Lung (tissue), 12 donors: ENCODE measurements around the gene EHD4. TPM values are rescaled to one million over a fixed set of nuclear protein-coding genes. Genes with fewer than 3 reads are reported as not detected.

Experiments used
- ATAC-seq: fragments of 200-7000 bp; cut with Tn5 transposase; one replicate; pipeline ENCODE4 v1.9.1; 2020; ENCODE audit warnings: moderate number of reproducible peaks; ENCODE audit not compliant: insufficient read depth, low FRiP score
- DNase-seq, 3 donors: peaks; one replicate each; pipeline ENCODE4 v3.0.0-alpha.2; 2013 to 2017
- H3K27ac ChIP-seq, 2 donors: one replicate each; pipeline ENCODE4 v1.5.1; 2013; ENCODE audit warnings: mild to moderate bottlenecking in 2 of 2, moderate library complexity in 2 of 2, control low read depth in 1 of 2, inconsistent platforms in 1 of 2, low read depth in 1 of 2, low read length in 1 of 2
- H3K27me3 ChIP-seq, 3 donors: one replicate each; pipeline ENCODE4 v1.5.1; 2013; ENCODE audit warnings: low read length in 2 of 3; ENCODE audit not compliant: control insufficient read depth in 3 of 3, insufficient read depth in 3 of 3
- H3K36me3 ChIP-seq, 4 donors: one replicate each; pipeline ENCODE4 v1.5.1; 2013; ENCODE audit warnings: low read length in 4 of 4, mild to moderate bottlenecking in 1 of 4, moderate library complexity in 1 of 4; ENCODE audit not compliant: control insufficient read depth in 4 of 4, insufficient read depth in 4 of 4
- H3K4me1 ChIP-seq, 5 donors: one replicate each; pipeline ENCODE4 v1.5.1; 2013; ENCODE audit warnings: low read length in 5 of 5, mild to moderate bottlenecking in 2 of 5, moderate library complexity in 1 of 5; ENCODE audit not compliant: control insufficient read depth in 5 of 5, insufficient read depth in 5 of 5
- H3K4me3 ChIP-seq: one replicate; pipeline ENCODE4 v1.5.1; 2013; ENCODE audit warnings: mild to moderate bottlenecking, control low read depth, moderate library complexity
- H3K9ac ChIP-seq, 2 donors: one replicate each; pipeline ENCODE4 v1.5.1; 2013; ENCODE audit warnings: low read length in 2 of 2, control low read depth in 1 of 2; ENCODE audit not compliant: insufficient read depth in 1 of 2
- H3K9me3 ChIP-seq, 4 donors: one replicate each; pipeline ENCODE4 v1.5.1; 2013; ENCODE audit warnings: low read length in 3 of 4, mild to moderate bottlenecking in 1 of 4, moderate library complexity in 1 of 4; ENCODE audit not compliant: control insufficient read depth in 4 of 4, insufficient read depth in 3 of 4
- CTCF ChIP-seq: IDR thresholded peaks from 2 replicates; pipeline ENCODE4 v1.5.1; 2012; ENCODE audit warnings: mild to moderate bottlenecking; ENCODE audit errors: control extremely low read depth, extremely low read depth
- whole genome bisulfite sequencing, 2 donors: extraction: QIAGEN DNeasy Blood & Tissue Kit; methylation state at CpG; one replicate each; pipeline ENCODE4 v1.1.7; 2013; 5-methylcytosine and 5-hydroxymethylcytosine counted together
- polyA plus RNA-seq, 2 donors: library from polyadenylated mRNA; stranded (reverse); fragments of 200-250 nt; gene quantifications; one replicate each; pipeline ENCODE4 v1.2.1, GENCODE V29; 2013
- total RNA-seq, 2 donors: library from RNA; depleted of rRNA in 1 of 2; stranded (reverse); fragments of >200 nt in 1 of 2; gene quantifications; one replicate each; pipeline ENCODE4 v1.2.1, GENCODE V29; 2014 to 2021
- donor health status: control.
- donor health status: control.
- donor health status: Bipolar disorder and iron deficiency.
- donor health status: healthy.
- donor health status: DM: yes; HTN: yes; CAD: no.

The EHD4 gene
- total and polyA plus RNA-seq, 4 donors, result 16.4 to 36.3 (median 25.9) TPM

GRCh38 chr15:41866872-41867579, 105.3 kb downstream of the EHD4 start:
- Histone ChIP-seq H3K27me3 (no peaks in the 10 kb centered on the region), H3K36me3 (no peaks in the 10 kb centered on the region), H3K4me1 (peaks cover 0 to 8% (median 0%) of the 10 kb centered on the region in 5 donors), H3K9ac (no peak overlapping the region), H3K9me3 (no peaks in the 10 kb centered on the region), H3K4me3 (no peak overlapping the region), H3K27ac (no peak overlapping the region)
- 91 to 93% methylated on average over 25 of the region's 25 CpGs for WGBS, 2 donors
- ATAC-seq, result no peak
- DNase-seq, result no peak
- no peak for TF ChIP-seq CTCF

DNA sequence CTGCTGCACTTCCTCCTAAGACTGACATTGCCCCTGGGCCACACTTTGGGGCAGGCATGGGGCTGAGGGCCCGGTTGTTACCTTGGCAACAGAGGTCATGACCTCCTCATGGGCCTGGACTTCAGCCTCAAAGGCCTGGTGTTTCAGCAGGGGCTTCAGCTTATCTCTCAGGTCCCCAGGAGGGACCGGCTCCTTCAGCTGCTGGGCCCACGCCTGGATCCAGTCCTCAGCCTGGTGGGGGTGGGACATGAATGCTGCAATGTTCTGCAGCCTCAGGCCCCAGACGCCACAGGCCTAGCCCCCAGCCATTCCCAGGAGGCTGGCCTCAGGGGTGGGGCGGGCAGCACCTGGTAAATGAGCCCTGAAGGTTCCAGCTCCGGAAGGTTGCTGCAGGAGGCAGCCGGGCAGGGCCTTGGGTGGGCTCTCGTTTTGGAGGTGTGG, 106.1 kb downstream of the EHD4 start:
- no peak overlapping the region for H3K27ac ChIP-seq
- H3K4me1 ChIP-seq, result peaks cover 0 to 8% (median 0%) of the 10 kb centered on the region in 5 donors
- H3K9ac ChIP-seq, result no peak overlapping the region
- H3K27me3 ChIP-seq, result no peaks in the 10 kb centered on the region
- no peaks in the 10 kb centered on the region for H3K9me3 ChIP-seq
- DNase-seq, result no peak
- 90 to 91% methylated on average over 8 of the region's 8 CpGs for WGBS, 2 donors
- no peak for ATAC-seq
- H3K36me3 ChIP-seq, result no peaks in the 10 kb centered on the region
- no peak for TF ChIP-seq CTCF
- no peak overlapping the region for H3K4me3 ChIP-seq

- peaks cover 0 to 8% (median 0%) of the 10 kb centered on the region in 5 donors for H3K4me1 ChIP-seq
- no peaks in the 10 kb centered on the region for H3K36me3 ChIP-seq
- WGBS, 2 donors, result 86% methylated on average over 18 of the region's 18 CpGs
- H3K27me3 ChIP-seq, result no peaks in the 10 kb centered on the region
- TF ChIP-seq CTCF, result no peak
- no peak overlapping the region for H3K27ac ChIP-seq
- no peak for ATAC-seq
- H3K4me3 ChIP-seq, result no peak overlapping the region
- DNase-seq, result no peak
- H3K9ac ChIP-seq, result no peak overlapping the region
- no peaks in the 10 kb centered on the region for H3K9me3 ChIP-seq
Measured at GRCh38 chr15:41865490-41866055, 106.8 kb downstream of the EHD4 start.
